GM10847 (cell line): ENCODE measurements around the gene LFNG.

ENCODE experiments used
- POLR2A ChIP-seq: IDR thresholded peaks from 2 replicates; pipeline ENCODE4 v1.6.1; 2011; ENCODE audit not compliant: insufficient read length; ENCODE audit errors: extremely low read depth

LFNG gene

DNA sequence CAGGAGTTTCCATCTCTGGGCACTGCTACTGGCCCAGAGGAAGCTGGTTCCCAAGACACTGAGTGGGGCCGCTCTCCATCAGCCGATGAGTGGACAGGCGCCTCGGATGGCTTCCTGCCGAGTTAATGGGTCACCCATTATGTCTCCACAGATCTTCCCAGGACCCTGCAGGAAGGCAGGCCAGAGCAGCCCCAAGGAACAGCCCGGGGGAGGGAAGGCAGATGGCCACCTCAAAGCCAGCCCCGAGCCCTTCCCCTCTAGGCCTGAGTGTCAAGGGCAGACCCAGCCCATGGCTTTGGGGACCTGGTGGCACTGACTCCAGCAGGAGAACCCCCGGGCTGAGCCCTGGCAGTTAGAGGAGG is 3.4 kb upstream of the LFNG start:
- no peak for TF ChIP-seq POLR2A

DNA sequence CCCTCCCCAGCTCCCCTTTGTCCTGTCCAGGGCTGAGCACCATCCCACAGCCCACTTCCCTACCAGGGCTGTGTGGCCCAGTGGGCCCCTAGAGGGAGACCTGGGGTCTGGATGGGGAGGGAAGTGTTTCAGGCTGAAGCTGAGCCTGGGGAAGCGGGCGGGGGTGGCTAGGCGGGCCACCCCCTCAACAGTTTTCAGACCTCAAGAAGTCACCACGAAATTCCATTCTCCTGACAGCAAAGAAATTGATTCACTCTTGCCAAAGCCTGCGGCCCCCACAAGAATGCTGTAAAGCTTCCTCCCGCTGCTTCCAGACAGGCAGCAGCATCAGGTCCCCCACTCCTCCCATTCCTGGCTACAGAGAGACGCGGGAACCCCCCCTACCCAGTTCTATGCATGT is 2.5 kb upstream of the LFNG start:
- no peak for TF ChIP-seq POLR2A

DNA sequence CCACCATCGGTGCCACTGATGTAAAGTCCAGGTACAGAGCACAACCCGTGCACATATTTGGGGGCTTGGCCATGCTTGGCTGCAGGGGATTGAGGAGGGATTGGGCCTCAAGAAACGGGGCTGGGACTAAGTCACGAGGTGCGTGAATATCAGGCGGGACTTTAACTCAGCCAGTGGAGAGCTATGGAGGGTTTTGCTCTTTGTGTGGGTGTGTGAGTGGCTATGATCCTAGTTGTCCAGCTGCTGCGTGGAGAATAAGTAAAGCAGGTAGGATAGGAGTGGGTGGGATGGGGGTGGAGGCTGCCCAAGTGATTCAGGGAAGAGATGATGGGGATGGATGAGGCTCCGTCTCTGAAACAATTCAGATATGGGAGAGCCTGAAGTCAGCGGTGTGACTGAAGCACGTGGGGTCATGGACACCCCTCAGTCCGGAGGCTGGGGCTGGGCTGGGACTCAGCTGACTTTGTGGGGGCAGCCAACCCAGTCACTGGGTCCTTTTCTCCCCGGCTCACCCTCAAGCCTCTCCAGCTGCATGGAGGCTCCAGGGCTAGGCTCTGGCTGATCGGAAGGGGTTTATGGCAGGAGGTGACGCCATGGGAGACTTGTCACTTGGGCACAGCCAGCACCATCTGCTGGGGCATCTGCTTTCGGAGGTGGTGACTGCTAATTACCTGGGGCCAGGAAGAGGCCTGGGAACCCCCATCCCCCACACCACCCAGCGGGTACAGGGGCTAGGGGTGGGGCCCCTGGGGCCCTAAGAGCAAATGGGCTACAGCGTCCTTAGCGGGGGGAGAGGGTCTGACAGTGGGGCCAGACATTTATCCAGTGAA is 1.7 kb upstream of the LFNG start:
- no peak for TF ChIP-seq POLR2A

DNA sequence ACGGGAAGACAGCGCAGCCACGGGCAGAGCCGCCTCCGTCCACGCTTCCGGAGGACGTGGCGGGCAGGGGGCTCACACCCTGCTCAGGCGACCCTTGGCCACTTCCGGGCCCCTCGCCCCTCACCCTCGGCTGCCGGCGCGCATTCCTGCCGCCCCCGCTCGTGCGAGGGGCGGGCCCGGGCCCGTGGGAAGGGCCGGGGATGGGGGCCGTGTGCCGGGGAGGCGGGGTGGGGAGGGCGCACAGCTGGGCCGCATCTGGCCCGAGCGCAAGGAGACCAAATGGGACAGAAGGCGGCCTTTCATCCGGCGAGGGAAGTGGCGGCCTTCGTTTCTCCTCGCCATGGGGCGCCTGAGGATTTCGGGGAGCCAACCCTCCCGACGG is 846 bp upstream of the LFNG start:
- no peak for TF ChIP-seq POLR2A

DNA sequence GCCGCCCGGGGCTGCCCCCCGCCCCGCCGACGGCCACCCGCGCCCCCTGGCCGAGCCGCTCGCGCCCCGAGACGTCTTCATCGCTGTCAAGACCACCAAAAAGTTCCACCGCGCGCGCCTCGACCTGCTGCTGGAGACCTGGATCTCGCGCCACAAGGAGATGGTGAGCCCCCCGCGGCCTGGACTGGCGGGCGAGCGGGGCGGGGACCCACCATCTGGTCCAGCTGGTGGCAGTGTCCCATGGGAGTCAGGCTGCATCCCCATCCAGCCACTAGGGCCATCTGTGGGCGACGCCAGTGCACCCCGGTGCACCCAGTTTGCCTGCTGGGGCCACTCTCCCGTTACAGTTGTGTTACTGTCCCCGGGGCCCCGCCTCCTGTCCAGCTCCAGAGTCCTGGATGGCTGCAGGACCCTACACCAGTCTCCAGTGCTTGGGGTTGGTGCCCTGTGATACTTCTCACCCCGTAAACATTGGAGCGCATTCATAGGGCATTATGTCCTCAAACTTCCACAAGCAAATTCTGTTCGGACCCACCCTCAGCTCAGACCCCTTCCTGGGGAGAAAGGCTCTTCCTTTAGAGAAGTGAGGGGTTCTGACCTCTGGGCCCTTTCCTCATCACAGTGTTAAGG is 672 bp downstream of the LFNG start:
- no peak for TF ChIP-seq POLR2A

DNA sequence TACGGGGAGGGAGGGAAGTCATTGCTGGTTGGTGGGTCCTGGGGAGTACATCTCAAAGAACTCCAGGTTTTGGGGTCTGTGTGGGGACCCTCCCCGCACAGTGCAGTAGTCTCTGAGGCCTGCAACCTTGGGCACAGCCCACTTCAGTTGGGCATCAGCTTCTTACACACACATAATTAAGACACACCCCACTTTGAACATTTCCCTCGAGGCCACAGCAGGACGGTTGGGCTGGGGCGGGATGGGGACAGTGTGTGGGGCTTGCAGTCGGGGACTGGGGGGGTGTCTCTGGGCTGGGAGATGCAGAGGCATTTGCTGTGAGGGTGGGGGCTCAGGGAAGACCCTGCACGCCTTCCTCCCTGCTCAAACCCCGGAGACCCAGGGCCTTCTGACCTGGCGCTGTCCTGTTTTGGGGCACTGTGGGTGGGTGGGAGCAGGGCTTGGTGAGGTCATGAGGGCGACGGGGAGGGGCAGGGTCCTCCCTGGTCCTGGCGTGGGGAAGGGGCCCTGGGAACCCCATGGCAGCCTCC is 1.3 kb downstream of the LFNG start:
- no peak for TF ChIP-seq POLR2A

DNA sequence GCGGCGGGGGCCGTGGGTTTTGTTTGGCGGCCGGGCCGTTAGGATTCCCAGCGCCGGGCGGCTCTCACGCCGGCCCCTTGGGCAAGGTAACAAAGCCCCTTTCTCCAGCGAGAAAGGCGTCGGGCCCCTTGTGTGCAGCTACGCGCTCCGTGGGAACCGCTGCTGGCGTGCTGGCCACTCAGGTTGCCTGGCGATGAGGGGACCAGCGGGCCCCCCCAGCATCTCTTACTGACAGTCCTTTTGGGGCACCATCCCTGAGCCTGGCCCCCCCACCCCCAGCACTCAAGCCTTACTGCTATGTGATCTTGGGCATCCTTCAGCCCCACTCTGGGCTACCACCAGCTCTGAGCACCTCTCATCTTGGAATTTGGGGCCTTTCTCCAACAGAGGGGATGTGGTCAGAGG is 1.8 kb downstream of the LFNG start:
- no peak for TF ChIP-seq POLR2A

DNA sequence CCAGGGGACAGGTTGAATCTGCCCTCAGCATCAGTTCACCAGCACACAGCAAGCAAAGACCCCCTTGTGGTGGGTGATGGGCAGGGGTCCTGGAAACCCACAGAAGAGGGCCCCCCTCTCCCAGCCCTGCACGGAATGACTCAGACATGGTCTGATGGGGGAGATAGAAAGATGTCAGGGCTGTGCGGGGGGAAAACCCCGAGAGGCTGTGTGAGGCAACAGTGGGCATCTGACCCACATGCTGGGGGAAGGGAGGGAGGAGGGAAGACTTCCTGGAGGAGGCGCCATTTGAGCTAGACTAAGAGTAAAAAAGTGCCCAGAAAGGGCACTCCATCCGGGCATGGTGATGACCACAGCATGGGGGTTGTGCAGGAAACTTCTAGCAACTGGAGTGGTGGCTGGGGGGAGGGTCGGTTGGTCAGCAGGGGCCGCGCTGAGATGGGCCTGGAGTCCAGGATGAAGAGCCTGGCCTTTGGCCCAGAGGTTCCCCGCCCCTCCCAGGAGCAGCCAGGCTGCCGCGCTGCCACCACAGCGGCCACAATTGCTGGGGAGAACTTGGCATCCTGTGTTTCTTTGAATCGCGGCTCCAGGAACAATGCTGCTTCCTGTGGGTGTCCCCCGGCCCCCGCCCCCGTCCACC is 2.5 kb downstream of the LFNG start:
- TF ChIP-seq POLR2A = no peak

DNA sequence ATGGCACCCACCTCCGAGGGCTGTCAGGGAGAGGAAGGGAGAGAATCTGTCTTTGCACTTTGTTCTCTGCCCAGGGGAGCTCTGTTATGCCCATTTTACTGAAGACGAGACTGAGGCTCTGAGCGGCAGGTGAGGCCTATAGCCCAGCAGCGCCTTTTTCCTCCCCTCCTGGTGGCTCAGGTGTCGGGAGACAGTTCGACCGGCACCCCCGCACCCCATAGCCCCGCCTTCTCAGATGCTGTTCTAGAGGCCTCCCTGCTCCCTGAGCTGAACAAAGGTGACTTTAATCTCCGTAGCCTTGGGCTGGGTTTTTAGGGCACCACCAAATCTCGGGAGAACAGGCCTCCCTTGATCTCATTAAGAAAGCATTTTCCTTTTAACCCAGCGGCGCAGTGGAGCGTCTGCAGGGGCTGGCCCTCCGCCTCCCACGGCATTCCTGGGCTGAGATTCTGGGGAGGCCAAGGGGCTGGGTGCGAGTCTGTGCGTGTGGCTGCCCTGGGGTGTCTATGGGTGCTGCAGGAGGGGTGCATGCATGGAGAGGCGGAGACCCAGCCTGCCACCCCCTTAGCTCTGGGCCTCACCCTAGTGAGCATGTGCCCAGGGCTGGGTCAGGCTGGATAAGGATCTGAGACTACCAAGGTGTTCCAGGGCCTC is 3.3 kb downstream of the LFNG start:
- TF ChIP-seq POLR2A = no peak

DNA sequence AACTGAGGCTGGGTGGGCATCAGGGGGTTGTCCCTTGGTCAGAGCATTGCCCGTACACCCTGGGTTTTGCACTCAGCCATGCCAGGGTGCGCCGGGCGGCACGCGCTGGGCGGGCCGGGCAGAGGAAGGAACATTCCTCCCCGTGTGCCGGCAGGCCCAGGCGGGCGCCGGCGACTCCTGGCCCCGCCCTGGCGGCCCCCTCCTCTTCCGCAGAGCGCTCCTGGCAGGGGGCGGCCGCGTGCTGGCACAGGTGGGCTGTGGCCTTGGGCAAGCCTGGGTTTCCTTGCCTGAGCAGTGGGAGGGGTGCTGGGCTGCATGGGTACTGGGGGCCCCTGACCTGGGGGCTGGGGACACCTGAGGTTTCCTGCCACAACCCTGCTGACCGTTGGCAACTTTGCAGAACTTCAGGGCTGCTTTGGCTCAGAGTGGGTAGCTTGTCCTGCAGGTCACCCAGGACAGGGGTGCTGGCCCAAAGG is 3.9 kb downstream of the LFNG start:
- no peak for TF ChIP-seq POLR2A

DNA sequence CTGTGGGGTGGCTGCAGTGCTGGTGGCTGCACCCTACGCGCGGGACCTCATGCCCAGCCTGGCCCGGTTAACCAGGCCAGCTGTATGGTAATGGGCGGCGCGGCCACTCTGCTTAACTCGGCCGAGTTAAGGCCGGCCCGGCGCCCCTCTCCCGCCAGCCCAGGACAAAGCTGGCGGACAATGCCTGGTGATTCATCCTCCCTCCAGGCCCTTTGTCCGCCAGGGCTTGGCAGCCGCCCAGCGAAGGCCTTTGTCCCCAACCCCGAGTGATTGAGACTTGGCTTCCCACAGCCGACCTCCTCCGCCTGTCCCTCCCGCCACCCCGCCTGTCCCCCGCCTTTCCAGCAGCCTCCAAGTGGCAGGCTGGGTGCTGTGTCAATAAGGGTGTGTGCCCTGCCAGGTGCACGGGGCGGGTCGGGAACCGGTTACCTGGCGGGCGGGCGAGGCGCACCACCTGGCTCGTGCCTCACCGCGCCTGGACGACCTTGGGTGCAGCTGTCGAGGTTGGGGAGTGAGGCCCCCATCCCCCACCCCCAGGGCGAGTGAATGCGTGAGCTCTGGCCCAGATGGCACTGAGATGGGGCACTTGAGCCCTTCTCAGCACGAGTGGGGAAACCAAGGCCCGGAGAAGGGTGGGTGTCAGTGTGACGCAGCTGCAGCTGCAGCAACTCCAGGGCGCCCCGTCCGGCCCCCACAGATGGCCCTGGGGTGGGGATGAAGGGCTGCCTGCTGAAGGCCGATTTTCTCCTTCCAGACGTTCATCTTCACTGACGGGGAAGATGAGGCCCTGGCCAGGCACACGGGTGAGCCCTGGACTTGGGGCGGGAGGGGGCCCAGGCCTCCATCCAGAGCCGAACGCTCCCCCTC is 4.6 kb downstream of the LFNG start:
- no peak for TF ChIP-seq POLR2A

DNA sequence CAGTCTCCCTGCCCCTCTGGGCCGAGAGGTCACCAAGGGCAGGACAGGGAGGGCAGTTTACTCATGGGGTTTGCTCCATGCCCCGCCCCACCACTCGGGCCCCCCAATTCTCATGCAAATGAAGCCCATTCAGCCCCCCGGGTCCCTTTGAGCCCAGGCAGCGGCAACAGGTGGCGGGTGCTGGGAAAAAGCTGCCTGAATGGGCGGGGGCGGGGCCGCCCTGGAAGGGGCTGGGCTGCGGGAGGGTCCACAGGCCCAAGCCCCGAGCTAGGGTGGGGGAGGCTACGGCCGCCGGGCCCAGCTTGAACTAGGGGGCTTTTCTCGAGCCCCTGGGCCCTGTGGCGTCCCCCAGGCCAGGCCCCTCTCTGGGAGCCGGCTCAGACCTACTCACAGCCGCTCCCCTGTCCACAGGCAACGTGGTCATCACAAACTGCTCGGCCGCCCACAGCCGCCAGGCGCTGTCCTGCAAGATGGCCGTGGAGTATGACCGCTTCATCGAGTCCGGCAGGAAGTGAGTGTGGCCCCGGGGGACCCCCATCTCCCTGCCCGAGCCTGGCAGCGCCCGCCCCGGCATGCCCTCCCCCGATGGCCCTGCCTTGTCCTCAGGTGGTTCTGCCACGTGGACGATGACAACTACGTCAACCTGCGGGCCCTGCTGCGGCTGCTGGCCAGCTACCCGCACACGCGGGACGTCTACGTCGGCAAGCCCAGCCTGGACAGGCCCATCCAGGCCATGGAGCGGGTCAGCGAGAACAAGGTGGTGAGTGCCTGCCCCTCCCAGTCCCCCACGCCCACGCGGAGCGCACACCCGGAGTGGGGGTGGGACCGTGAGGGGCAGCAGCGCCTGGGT is 5.5 kb downstream of the LFNG start:
- no peak for TF ChIP-seq POLR2A
